ENCODE data around the gene CYGB. TPM values are rescaled to one million over a fixed set of nuclear protein-coding genes. Genes with fewer than 3 reads are reported as not detected.

The CYGB gene
- total and polyA plus RNA-seq, 9 of the 15 experiments (the other 6 are each of a cell fraction or from before 2014, with no cell fraction given) = 0.08 to 0.95 (median 0.18) TPM; not detected in 5

DNA sequence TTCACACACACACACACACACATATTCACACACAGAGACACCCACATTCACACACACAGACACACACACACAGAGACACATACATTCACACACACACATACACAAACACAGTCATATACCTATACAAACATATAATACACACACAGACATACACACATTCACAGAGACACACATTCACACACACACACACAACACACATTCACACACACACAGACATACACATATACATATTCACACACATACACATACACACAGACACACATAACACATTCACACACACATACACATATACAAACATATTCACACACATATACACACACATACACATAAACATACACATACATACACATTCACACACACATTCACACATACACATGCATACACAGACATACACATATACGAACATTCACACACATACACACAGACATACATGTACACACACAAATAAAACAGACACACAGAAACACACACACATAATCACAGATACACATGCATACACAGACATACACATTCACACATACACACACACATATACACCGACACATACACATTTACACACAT lies 10.2 kb upstream of the CYGB start (continued):
- TF ChIP-seq CHD1 (IDR thresholded peaks at IDR 0.05; ENCODE audit: low read length) (no peak), ZKSCAN3 (CRISPR knock-in tag; IDR thresholded peaks at IDR 0.05) (no peak), TAF1 (IDR thresholded peaks at IDR 0.05; ENCODE audit: control insufficient read depth, extremely low read depth, insufficient read depth, low read length, severe bottlenecking) (no peak), TCF7L2 (IDR thresholded peaks at IDR 0.05; ENCODE audit: low read depth, low read length) (no peak), NR2C1 (IDR thresholded peaks at IDR 0.05) (peak; percentile 54), NR2C1 (tag; IDR thresholded peaks at IDR 0.05) (no peak), PTBP1 (IDR thresholded peaks at IDR 0.05; ENCODE audit: low read depth, low read length) (no peak), CXXC5 (CRISPR knock-in tag; IDR thresholded peaks at IDR 0.05) (no peak), FOXP1 (CRISPR knock-in tag; IDR thresholded peaks at IDR 0.05) (no peak), ZNF589 (CRISPR knock-in tag; IDR thresholded peaks at IDR 0.05; ENCODE audit: low read depth) (no peak), SMARCA4 (IDR thresholded peaks at IDR 0.05) (0 out of 2 replicates have a peak, but pooled peaks have one; percentile 24), PHB (CRISPR knock-in tag; IDR thresholded peaks at IDR 0.05) (no peak), ASH1L (IDR thresholded peaks at IDR 0.05; ENCODE audit: borderline replicate concordance, low read depth, partially characterized antibody) (peak; percentile 10), EGR1 (conservative IDR thresholded peaks at IDR 0.05) (0 out of 2 replicates have a peak, but pooled peaks have one; percentile 12), POLR2G (IDR thresholded peaks at IDR 0.05; ENCODE audit: low read depth, low read length) (no peak), ZBED1 (IDR thresholded peaks at IDR 0.05) (no peak)
- TF ChIP-seq, protein P1, sequence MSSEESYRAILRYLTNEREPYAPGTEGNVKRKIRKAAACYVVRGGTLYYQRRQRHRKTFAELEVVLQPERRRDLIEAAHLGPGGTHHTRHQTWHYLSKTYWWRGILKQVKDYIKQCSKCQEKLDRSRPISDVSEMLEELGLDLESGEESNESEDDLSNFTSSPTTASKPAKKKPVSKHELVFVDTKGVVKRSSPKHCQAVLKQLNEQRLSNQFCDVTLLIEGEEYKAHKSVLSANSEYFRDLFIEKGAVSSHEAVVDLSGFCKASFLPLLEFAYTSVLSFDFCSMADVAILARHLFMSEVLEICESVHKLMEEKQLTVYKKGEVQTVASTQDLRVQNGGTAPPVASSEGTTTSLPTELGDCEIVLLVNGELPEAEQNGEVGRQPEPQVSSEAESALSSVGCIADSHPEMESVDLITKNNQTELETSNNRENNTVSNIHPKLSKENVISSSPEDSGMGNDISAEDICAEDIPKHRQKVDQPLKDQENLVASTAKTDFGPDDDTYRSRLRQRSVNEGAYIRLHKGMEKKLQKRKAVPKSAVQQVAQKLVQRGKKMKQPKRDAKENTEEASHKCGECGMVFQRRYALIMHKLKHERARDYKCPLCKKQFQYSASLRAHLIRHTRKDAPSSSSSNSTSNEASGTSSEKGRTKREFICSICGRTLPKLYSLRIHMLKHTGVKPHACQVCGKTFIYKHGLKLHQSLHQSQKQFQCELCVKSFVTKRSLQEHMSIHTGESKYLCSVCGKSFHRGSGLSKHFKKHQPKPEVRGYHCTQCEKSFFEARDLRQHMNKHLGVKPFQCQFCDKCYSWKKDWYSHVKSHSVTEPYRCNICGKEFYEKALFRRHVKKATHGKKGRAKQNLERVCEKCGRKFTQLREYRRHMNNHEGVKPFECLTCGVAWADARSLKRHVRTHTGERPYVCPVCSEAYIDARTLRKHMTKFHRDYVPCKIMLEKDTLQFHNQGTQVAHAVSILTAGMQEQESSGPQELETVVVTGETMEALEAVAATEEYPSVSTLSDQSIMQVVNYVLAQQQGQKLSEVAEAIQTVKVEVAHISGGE (CRISPR knock-in tag; IDR thresholded peaks at IDR 0.05) = no peak
- TF ChIP-seq, protein P2, sequence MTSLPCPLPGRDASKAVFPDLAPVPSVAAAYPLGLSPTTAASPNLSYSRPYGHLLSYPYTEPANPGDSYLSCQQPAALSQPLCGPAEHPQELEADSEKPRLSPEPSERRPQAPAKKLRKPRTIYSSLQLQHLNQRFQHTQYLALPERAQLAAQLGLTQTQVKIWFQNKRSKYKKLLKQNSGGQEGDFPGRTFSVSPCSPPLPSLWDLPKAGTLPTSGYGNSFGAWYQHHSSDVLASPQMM (CRISPR knock-in tag; IDR thresholded peaks at IDR 0.05) = no peak
- TF ChIP-seq, protein P3, sequence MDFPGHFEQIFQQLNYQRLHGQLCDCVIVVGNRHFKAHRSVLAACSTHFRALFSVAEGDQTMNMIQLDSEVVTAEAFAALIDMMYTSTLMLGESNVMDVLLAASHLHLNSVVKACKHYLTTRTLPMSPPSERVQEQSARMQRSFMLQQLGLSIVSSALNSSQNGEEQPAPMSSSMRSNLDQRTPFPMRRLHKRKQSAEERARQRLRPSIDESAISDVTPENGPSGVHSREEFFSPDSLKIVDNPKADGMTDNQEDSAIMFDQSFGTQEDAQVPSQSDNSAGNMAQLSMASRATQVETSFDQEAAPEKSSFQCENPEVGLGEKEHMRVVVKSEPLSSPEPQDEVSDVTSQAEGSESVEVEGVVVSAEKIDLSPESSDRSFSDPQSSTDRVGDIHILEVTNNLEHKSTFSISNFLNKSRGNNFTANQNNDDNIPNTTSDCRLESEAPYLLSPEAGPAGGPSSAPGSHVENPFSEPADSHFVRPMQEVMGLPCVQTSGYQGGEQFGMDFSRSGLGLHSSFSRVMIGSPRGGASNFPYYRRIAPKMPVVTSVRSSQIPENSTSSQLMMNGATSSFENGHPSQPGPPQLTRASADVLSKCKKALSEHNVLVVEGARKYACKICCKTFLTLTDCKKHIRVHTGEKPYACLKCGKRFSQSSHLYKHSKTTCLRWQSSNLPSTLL (IDR thresholded peaks at IDR 0.05) = peak; percentile 49; the same call in 1 of the 2 replicates
- TF ChIP-seq, protein P4, sequence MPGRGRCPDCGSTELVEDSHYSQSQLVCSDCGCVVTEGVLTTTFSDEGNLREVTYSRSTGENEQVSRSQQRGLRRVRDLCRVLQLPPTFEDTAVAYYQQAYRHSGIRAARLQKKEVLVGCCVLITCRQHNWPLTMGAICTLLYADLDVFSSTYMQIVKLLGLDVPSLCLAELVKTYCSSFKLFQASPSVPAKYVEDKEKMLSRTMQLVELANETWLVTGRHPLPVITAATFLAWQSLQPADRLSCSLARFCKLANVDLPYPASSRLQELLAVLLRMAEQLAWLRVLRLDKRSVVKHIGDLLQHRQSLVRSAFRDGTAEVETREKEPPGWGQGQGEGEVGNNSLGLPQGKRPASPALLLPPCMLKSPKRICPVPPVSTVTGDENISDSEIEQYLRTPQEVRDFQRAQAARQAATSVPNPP (IDR thresholded peaks at IDR 0.05; ENCODE audit: borderline replicate concordance, insufficient read depth, insufficient read length) = no peak
- TF ChIP-seq, protein P5, sequence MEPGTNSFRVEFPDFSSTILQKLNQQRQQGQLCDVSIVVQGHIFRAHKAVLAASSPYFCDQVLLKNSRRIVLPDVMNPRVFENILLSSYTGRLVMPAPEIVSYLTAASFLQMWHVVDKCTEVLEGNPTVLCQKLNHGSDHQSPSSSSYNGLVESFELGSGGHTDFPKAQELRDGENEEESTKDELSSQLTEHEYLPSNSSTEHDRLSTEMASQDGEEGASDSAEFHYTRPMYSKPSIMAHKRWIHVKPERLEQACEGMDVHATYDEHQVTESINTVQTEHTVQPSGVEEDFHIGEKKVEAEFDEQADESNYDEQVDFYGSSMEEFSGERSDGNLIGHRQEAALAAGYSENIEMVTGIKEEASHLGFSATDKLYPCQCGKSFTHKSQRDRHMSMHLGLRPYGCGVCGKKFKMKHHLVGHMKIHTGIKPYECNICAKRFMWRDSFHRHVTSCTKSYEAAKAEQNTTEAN (CRISPR knock-in tag; IDR thresholded peaks at IDR 0.05) = 0 out of 2 replicates have a peak, but pooled peaks have one; percentile 25

Data from K562 (cell line).